GM18870 (cell line): ENCODE measurements around the gene JAZF1.

Experiments
- ATAC-seq: cut with Tn5 transposase; IDR thresholded peaks from one replicate; pipeline ENCODE4 v1.9.1; 2021; ENCODE audit warnings: moderate library complexity; ENCODE audit not compliant: unreplicated experiment

The JAZF1 gene

DNA sequence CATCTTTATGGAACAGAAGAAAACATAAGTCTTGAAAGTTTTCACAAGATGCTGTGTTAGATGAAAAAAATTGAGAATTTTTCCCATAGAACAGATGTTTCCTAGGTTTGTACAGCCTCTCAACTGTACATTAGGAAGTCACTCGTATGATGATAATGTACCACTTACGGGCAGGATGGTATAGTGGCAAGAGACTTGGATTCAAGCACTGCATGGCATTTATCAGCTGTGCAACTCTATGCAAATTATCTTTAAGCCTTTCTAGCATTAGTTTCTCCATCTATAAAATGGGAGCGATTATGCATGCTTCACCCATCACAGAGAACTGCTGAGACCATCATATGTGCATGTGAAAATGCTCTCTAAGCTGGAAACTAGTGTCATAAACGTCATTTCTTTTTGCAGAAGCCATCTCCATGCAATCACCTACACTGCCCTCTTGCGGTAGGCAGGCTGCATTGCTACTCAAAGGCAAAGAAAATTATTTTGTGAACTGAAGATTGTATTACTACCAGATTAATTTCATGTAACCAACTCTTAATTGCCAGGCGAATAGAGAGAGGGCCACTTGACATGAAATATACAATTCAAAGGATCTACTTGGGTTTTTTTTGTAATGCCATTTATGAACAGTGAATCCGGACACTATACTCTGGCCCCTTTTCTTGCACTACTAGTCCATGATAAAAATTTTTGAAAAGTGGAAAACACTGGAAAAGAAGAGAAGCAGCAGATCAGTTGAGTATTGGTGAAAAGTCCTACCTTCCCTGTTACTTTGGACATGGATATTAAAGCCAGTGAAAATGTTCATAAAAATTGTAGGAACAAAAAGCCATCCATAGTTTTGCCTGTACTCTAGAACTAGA, 102.3 kb downstream of the JAZF1 start:
- ATAC-seq = no peak

DNA sequence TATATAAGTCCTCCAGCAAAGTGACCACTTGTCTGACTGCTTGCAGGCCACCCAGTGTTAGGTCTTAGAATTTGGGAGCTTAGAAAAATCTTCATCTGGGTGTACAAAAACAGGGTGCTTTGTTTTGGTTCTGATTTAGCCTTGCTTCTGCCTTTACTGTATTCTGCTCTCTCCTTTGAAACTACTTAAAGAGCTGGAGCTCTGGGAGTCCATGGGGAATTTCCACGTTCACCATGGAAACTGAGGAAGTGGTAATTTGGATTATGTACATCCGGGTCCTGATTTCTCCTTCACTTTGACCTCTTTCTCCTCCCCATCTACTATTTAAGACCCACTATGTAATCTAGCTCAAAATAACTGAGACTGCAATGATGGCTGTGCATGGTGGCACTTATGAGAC, 103.0 kb downstream of the JAZF1 start:
- no peak for ATAC-seq

DNA sequence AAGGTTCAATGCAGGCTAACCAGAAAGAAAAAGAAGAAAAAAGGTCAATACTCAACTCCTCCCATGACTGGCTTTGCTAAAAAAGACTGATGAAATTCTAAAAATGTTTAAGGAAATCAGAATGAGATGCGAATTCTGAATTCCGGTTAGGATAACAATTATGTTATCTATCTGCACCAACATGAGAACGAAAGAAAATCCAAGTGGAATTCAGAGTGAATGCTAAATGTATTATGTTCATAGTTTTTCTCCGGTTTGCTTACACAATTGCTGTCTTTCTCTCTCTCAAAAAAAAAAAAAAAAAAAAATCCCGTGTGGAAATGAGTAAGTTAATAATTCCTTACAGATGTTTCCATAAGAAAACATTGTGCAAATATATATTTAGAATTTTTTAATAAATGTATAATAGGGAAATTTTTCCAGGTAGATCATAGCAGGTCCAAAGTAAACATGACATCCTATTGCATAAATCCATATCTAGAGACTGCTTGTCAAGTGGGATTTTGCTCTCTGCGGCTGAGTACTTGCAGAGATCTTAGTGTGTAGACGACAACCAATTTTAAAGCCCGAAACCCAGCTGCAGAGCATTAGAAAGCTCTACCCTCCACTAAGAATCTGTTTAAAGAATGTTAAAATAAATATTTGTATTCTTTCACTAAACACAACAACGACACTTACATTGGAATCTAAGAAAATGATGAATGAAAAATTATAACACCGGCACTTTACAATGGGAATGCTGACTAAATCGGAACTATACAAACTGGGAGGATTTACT, 104.0 kb downstream of the JAZF1 start:
- ATAC-seq = no peak

DNA sequence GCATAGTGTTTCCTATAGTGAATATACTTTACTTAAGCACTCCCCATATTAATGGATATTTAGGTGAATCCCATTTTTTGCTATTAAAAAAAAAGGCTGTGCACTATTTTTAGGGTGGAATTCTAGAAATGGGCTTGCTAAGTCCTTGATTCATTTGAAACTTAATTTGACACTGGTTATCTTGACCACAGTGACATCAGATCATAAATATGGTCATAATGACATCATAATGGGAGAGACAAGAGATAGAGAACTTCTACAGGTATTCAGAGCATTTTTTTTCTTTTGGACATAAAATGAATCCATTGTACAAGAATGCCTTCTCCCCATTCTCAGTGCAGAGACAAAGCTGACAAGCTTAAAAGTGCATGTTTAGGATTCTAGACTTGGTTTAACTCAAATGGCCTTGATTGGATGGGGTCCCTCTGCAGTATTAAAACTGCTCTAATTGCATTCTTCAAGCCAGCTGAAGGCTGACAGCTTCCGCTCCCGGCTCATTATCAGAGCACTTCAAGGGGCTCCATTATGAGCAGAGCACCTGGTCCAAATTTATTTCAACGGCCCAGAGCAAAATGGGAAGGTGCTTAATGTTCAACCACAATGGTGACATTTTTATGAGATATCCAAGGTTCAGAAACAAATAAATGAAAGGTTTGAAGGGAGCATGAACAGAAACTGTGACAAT, 104.8 kb downstream of the JAZF1 start:
- no peak for ATAC-seq

DNA sequence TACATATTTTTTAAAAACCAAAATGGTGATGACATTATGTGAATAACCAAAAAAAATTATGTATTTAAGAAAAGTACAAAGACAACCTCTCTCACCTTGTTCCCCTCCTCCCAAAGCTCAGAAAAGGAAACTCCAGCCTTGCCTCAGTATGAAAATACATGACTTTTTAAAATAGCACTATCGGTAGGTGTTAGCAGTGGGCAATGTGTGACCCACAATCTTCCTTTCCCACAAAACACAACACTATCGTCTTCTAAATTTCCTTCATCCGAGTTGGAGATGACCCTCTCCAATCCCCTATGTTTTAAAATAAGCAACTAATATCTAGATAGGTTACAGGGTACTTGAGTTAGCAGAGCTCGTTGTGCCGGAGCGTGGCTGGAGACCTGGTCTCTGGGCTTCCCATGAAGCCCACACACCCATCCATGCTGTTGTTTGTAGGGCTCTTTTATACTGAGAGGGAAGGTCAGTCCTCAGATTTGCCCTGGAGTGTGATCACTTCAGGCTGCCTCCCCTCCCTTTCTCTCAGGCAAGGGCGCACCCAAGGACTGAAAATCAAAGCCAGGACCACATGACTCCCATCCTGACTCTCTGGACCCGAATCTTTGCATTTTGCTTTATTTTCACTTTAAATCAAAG, 107.6 kb downstream of the JAZF1 start:
- no peak for ATAC-seq

DNA sequence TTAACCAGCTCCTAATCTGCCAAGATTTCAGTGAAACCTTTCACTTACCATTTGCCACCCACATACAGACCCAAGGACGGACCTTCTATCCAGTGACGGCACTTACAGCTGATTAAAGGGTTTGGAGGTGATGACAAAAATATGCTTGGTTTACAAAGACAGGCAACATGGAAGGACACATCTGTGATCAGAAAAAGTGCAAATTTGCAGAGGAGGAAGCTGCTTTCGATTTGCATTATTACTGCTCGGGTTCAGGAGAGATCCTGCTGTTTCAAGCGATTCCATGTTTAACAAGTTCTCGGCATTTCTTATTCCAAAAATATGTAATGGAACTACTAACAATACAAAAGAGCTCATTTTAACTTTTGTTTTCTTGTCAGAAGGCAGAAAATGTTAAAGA, 109.0 kb downstream of the JAZF1 start:
- no peak for ATAC-seq

DNA sequence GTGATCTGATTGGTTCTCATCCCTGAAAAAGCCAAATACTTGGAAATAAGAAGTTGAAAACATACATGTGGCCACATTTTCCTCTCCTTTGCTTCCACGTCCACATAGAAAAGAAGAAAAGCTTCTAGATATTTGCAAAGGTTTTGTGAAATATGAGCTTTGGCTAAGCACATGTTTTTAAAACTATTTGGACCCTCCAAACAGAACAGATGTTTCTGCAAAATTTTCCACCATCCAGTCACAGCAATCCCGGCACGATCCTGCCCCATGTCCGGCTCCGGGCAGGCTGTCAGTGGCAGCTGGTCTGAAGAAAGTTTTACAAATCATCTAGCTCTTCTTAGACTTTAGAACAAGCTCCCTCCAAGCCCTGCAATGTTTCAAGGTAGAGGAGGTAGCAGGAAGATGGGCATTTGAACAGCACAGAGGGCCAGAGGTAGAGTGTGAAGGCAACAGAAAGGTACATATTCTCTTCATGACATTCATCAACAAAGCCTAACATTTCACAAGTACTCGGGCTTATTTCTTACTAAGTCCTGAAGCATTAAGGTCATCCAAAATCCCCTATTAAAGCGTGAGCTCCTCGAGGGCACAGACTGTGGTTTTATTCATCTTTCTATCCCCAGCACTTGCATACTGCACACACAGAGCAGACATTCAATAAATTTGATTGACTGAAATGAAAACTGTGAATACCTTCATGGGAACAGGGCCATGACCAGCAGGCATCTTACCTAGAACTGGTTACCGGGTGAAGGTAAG, 110.1 kb downstream of the JAZF1 start:
- ATAC-seq = no peak

DNA sequence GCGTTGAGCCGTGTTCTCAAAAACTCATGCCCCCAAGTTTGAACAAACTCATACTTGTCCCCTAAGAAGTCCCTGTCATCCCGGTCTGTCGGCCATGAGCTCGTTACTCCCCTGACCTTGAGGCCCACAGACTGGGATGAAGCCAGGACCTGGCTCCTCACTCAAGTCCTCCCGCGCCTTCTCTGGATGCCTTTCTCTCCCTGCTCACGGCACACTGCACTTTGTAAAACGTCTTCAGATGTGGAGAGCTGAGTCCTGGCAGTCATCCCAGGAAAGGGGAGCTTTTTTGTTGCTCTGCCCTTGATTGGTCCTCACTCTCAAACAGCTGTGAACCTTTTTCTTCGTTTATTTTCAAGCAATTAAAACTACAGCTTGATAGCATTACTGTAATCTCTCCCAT, 110.8 kb downstream of the JAZF1 start:
- no peak for ATAC-seq

DNA sequence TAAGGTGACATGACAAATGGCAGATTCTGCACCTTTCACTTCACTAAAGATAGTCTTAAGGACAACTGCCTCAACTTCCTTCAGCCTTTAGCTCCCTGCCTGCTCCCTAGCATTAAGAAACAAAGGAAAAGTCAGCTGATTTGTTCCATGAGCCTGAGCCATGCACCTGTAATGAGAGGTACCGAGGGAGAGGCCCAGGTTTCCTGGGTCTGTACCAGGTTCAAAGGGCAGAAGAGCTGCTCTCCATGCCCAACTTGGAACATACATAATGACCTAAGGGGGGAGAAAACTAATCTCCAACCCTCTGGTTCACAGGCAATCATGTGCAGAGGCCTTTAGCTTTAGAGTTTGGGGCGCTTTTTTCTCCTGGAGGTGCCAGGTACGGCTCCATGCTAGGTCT, 111.2 kb downstream of the JAZF1 start:
- ATAC-seq = no peak

DNA sequence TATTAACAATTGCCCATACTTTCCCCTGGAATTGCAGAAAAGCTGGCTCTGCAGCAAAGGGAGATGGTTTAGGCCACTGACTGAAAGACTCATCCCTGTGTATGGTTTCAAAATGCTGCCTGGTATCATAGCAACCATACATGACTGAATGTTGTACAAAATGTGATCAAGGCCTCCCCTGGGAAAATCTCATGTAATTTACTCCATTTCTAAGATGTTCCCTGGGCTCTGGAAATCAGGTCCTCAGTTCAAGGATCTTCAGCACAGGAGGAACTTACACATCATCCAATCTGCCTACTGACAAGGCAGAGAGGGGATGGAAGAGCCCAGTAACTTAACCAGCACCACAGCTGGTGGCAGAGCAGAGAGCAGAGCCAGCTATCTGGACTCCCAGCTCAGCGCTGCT, 111.8 kb downstream of the JAZF1 start:
- ATAC-seq = no peak

DNA sequence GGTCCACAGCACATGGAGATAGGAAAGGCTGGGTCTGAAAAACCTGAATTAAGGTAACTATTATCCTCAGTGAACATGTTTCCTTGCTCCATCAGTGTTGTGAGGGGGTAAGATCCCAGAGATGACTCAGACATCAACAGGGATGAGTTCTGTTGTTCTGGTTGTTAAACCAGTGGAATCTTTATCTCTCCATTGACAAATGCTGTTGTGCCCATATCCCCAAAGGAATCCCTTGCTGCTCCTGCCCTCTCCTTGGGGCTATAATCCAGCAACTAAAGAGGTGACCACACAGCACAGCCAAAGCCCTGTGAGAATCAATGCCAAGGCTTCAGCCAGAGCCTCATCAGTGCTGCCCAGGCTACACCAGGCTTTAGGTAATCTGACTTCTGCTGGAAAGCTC, 113.4 kb downstream of the JAZF1 start:
- no peak for ATAC-seq

DNA sequence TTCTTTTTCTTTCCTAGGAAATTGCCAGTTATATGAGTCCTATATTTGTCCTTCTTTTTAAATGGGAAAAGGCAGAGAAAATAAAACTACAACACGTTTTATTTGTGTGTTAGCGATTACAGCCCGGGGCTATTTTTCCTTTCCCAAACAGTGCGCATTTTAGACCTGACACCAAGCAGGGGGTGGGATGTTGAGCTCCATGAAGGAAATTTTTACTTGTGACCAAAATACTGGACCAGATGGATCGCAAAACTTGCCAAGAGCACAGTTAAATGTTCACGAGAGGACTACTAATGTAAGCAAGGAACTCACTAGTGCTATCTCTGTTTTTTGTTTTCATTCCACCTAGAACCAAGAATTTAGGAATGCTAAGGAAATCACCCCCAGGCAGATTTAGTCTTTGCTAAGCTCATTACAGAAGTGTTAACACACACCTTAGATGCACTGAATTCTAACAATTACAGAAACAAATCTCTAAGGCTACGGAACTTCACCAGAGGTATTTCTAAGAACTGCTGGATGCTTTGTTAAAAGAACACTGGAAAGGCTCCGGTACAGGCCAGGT, 114.8 kb downstream of the JAZF1 start:
- ATAC-seq = no peak

DNA sequence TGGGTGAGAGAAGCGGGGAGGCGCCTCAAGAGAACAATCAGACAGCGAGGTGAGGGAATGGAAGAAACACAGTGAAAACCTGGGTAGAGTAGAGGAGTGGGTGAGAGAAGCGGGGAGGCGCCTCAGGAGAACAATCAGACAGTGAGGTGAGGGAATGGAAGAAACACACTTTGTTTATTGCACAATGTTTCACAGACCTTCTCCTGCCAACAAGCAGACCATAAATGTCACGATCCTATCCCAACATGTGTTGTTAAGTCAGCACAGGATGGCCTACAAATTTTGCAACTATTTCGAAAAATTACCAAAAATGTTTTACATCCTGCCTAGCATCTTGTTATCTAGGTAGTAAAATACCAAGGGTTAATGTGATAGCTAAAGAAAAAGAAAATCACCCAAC, 115.3 kb downstream of the JAZF1 start:
- no peak for ATAC-seq

DNA sequence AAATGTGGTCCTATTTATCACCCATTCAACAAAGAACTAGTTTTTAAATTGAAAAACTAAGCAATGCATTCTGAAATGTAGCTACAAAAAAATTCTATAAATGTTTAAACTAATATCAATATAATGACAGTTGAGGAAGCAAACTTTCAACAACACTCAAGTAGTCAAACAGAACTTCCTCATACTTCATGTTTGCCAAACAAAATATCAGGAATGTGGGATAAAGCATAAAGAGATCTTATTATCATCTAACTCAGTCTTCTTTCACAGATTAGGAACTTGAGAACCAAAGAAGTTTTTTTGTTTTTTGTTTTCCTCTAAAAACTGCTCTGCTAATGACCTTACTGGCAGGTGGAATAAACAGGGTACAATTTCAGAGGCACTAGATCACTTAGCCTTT, 116.2 kb downstream of the JAZF1 start:
- no peak for ATAC-seq

DNA sequence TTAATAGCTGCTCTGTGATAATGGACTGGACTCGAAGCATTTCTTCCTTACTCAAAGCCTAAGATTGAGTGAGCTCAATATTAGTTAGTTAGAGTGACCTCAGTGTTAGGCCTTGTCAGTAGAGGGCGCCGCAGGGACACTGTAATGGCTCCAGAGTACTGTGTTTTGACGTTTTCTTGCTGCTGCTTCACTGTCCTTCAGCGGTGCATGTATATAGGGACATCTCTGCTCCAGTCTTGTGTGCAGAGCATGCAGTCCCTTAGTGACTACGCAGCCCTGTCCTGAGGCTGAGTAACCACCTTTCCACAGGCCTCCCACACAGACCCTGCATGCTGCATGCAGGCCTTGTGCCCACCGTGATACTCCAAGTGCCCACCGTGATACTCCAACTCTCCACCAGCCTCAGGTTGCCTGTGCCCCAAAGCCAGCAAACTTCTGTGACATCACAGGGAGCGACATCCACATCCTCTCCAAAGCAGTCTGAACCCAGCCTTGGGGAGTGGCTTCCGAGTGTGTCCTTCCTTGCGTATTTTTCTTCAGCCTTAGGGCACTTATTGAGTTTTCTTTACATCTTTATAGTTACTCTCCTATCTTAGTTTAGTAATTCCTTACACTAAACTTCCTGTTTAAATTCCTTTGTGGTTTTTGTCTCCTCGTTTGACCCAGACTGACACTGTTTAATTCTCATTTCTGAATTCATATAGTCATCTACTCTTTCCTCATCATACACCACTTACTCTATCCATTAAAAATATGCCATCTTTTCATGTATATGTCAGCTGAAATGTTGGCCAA, 118.2 kb downstream of the JAZF1 start:
- ATAC-seq = no peak

DNA sequence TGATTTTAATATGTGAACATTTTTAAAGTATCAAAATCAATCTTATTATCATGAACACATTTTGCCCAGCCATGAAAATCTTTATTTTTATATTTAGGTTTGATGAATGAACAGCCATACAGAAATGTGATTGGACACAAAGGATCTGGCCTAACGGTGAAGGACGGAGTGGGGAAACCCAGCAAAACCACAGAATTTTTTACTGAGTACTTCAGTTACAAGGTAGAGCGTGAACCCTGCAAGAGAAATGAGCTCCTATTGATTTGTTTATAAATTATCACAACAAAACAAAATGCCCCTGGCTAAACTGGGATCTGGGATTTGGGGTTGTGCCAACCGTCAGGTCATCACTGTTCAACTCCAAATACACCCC, 118.8 kb downstream of the JAZF1 start:
- no peak for ATAC-seq

DNA sequence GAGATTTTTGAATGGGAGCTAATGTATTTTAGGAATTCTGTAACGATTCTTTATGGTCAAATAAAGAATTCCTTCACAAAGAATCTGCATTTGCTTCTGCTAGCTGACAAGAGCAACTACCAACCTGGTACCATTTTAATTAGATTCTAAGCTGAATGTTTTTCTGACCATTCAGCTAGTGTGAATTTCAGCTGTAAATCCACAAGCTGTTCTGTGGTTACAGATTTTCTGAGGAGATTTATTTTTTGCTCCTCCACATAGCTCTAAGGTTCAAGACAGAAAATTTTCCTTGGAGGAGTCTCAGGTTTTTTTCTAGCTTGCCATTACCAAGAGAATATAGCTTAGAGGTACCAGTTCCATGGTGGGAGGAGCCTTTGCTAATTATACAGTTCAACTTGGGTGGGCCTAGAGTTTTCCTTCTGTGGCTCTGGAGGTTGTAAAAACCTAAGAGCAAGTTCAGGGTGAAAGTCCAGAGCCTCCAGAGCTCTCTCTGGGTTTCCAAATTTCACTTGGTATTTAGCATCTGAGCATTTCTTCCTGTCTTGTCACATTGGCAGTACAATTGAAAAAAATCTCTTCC, 120.1 kb downstream of the JAZF1 start:
- no peak for ATAC-seq

DNA sequence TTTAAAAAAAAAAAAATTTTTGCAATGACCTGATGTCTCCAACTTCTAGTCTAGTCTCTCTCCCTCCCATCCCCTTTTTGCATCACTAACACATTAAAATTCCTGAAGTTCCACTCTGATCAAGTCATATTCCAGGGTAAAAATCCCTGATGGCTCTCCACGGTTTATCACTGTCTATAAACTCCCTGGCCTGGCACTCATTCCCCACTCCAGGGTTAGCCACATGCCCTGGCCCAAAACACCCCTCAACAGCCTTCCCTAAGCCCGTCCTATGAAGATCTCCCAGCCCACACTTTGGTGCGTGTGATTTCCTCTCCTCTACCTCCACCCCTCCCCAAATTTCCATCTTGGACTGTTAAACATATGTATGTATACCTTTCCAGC, 125.4 kb downstream of the JAZF1 start:
- no peak for ATAC-seq

DNA sequence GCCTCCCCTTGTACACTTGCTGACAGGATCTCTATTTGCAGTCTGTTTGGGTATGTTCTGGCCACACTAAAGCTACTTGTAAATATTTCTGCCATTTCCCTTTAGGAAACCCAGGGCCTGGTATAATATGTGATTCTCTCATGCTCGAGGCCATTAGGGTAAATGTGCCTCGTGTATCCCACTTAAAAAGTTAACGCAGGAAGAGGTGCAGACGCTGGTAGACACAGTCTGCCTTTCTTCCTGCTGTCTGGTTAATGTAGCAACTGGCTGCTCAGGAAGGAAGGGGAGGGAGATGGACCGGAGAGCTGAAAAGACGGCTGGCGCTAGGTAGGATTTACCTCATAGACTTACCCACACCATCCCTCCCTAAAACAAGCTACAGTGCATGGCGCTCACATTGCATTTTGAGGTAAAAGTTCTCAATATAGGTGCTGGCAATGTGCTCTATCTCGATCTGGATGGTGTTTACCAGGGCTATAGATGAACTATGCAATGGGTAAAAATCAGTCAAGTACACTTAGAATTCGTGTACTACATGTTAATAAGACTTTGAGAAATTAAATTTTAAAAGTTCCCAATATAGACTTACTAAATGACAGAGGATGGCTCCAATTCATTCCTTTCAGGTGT, 125.9 kb downstream of the JAZF1 start:
- no peak for ATAC-seq
